ENCODE measurements around the gene SLC19A3.
"Not testable (repeated sequence)": the region's sequence is repeated elsewhere in the genome, so short reads cannot be mapped to it uniquely, and the experiment has no call there.

SLC19A3 gene

GRCh38 chr2:227707390-227707789 lies 10.4 kb downstream of the SLC19A3 start:
- no peak overlapping the region for H3K4me3 ChIP-seq (ENCODE audit: low read length)
- DNase-seq (ENCODE audit: low read depth, low spot score), result no peak

- H3K4me3 ChIP-seq (ENCODE audit: low read length), result no peak overlapping the region
- no peak for DNase-seq (ENCODE audit: low read depth, low spot score)
Measured at GRCh38 chr2:227706859-227707258, 11.0 kb downstream of the SLC19A3 start.

DNA sequence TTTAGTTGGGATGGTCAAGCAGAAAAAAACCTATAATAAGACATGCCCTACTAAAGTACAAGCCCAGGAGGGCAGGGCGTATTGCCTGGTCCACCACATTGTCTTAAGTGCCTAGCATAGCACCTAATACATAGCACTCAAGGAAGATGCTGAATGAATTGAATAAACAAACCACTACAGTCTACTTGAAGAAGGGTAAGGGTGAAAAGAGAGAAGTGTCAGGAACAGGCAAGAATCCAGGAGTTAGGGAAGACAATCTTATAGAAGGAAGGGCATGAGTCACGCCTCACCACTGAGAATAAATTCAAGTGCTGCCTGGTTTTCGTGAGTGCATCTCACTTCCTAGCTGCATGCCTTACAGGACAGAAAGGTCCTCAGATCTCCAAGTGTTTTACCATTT lies 13.9 kb downstream of the SLC19A3 start:
- no peak for DNase-seq (ENCODE audit: low read depth, low spot score)

DNA sequence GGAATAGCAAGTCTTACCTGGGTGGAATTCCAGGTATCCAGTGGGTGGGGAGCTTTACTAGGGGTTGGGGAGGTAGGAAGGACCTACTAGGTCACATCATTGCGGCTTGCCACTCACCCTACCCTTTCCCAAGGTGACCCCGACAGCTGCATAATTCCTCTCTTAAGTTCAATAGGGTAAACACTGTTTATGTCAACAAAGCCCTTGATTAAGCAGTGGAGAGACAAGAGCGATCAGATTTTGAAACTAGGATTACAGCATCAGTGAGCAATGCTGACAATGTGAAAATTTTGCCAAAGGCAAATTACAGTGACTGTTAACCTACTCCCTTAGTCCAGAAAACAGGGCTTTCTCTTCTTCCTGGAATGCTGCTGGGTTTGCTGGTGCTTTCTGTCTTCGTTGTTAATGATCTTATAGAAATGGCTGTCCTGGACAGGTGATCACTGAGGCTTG lies 14.5 kb downstream of the SLC19A3 start:
- DNase-seq (ENCODE audit: low read depth, low spot score), result no peak
- no peak overlapping the region for H3K4me3 ChIP-seq (ENCODE audit: low read length)

More for the DNA sequence above, 13.9 kb downstream of the SLC19A3 start:
- H3K4me3 ChIP-seq (ENCODE audit: low read length), result no peak overlapping the region

GRCh38 chr2:227701556-227701955 lies 16.3 kb downstream of the SLC19A3 start:
- no peak overlapping the region for H3K4me3 ChIP-seq (ENCODE audit: low read length)
- no peak for DNase-seq (ENCODE audit: low read depth, low spot score)

DNA sequence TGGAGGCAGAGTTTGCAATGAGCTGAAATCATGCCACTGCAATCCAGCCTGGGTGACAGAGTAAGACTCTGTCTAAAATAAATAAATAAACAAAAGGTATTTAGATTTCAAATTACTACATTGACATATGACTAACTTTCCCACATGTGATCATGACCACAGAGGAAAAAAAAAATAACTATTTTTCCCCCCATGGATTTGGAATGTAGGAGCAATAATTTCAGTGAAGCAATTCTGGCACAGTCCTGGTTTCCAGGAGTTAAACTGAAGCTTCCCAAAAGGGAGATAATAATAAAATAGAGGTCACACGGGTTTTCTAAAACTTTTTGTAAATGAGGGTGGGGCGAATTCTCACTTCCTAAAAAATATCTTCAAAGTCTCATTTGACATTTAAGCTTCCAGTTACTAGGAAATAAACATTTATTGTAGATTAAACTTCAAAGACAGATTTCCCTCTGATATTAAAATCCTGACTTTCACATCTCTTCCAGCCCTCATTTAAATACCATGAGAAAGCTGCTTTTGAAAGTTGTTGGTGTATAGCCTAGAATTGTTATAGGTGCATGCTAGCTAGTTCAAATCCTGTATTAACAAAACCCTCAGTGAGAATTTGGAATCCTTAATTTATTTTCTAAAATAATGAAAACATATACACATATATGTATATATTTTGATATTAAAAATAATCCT lies 20.7 kb downstream of the SLC19A3 start:
- no peak for DNase-seq (ENCODE audit: low read depth, low spot score)
- no peak overlapping the region for H3K4me3 ChIP-seq (ENCODE audit: low read length)

DNA sequence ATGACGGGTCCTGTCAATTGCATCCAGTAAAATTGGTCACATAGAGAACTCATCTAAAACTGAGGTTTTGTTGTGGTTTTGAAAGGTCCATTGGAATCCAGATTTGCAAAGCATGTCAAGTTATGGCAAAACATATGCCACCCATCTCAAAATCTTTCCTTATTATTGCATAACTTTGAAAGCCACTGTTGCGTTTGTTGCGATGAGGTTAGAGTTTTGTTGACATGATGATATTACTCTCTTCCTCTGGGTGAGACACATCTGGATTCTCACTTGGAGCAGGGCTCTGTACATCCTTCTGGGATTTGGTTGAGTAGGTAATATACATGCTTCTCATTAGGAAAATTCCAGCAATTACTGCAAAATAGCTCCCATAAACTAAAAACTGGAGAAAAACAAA lies 30.6 kb downstream of the SLC19A3 start:
- no peak for DNase-seq (ENCODE audit: low read depth, low spot score)
- no peak overlapping the region for H3K4me3 ChIP-seq (ENCODE audit: low read length)

GRCh38 chr2:227684258-227684657 lies 33.6 kb downstream of the SLC19A3 start:
- DNase-seq (ENCODE audit: low read depth, low spot score), result no peak
- no peak overlapping the region for H3K4me3 ChIP-seq (ENCODE audit: low read length)

- no peak for DNase-seq (ENCODE audit: low read depth, low spot score)
- H3K4me3 ChIP-seq (ENCODE audit: low read length), result no peak overlapping the region
Measured at GRCh38 chr2:227677928-227678327, 39.9 kb downstream of the SLC19A3 start.

GRCh38 chr2:227674485-227674884 lies 43.3 kb downstream of the SLC19A3 start:
- no peak overlapping the region for H3K4me3 ChIP-seq (ENCODE audit: low read length)
- no peak for DNase-seq (ENCODE audit: low read depth, low spot score)

- not testable (repeated sequence) for DNase-seq (ENCODE audit: low read depth, low spot score); H3K4me3 ChIP-seq (ENCODE audit: low read length)
Measured at GRCh38 chr2:227673620-227674019, 44.2 kb downstream of the SLC19A3 start.

DNA sequence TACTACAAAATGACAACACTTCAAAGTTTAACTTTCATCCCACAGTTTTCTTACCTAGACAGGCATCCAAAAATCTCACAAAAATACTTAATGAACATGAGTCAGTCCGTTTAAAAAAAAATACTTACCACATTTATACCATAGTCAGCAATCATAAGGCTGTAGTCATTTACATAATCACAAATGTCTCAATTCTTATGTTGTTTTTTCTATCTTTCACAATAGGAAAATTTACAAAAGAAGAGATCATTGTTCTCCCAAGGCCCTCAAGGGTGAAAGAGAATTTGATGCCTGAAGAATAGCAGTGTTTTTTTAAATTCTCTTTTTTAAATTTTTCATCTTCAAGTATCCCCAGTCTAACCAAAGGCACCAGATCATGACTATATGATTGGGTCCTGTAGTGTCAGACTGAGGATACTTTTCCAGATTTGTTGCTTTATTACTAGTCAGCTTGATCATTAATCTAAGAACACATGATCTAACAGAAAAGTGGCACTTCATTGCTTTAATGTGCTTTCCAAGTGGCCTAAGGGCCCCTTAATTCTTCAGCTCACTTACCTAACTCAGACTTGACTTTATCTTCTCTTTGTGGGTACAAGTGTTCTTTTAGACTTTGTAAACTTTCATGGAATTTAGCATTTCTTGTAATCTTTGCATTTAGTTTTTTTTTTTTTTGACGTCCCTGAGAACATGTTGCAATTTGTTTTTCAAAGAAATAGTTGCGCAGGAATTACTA lies 46.5 kb downstream of the SLC19A3 start:
- no peak overlapping the region for H3K4me3 ChIP-seq (ENCODE audit: low read length)
- no peak for DNase-seq (ENCODE audit: low read depth, low spot score)

DNA sequence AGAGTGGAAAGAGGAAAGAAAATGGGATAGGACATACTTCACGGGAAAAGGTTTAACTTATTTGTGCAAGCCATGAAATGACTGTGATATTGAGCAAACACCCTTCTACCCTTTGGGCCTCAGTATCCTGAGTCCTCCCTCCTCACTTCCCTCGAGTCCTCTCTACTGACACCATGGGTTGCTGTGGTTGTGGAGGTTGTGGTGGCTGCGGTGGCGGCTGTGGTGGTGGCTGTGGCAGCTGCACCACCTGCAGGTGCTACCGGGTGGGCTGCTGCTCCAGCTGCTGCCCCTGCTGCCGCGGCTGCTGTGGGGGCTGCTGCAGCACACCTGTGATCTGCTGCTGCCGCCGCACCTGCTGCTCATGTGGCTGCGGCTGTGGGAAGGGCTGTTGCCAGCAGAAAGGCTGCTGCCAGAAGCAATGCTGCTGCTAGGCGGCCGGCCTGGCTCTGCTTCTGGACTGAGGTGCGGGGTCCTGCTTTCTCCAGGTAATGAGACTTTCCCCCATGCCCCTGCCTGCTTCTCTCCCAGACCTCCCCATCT lies 51.1 kb downstream of the SLC19A3 start, which contains the start of gene SCYGR5:
TSS of gene SCYGR5 (plus strand) at position 174 of the 540 bp plus-strand sequence. CDS start at position 174, 0 bp downstream.
- not testable (repeated sequence) for DNase-seq (ENCODE audit: low read depth, low spot score); H3K4me3 ChIP-seq (ENCODE audit: low read length)

DNA sequence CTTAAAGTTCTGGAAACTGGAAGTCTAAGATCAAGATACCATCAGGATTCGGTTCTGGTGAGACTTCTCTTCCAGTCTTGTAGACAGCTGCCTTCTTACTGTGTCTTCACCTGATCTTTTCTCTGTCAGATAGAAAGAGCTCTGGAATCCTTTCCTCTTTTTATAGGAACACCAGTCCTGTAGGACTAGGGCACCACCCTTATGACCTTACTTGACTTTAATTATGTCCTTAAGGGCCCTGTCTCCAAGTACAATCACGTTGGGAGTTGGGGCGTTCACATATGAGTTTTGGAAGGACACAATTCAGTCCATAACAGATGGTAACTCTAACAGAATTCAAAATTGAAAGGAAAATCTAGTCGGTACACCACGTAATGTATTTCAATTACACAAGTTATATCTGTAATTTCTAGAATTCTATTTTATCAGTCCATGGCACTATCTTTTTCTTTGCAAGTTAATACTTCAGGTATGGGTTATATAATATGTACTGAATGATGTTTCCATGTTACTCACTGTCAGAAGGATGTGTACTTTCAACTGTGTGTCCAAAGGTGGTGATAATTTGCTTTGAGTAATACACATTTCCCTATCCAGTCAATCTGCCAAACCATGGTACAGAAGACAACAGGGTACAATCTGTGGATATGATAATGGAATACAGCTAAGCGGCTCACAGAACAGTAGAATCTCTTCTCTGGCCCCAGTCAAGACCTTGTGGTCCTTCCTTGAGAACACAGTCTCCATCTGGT lies 52.5 kb downstream of the SLC19A3 start:
- H3K4me3 ChIP-seq (ENCODE audit: low read length), result no peak overlapping the region
- DNase-seq (ENCODE audit: low read depth, low spot score), result no peak

DNA sequence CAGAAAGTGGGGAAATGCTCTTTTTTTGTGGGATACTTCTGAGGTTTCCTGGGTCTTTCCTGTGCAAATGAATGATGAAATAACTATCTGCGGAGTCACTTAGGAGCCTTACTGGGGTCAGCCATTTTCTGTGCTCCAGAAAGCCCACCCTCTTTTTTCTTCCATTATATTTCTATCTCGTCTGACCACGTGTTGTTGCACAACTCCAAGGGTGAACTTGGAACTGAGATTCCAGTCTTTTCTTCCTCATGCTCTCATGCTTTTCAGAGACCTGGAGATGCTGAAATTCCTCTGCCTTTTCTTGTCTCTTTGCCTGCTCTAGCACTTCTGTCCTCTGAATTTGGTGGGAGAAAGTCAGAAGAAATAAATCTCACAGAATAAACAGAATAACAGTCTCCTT lies 56.0 kb downstream of the SLC19A3 start:
- DNase-seq (ENCODE audit: low read depth, low spot score), result no peak
- no peak overlapping the region for H3K4me3 ChIP-seq (ENCODE audit: low read length)

- no peak for DNase-seq (ENCODE audit: low read depth, low spot score)
Measured at GRCh38 chr2:227661025-227661649, 56.7 kb downstream of the SLC19A3 start.

DNA sequence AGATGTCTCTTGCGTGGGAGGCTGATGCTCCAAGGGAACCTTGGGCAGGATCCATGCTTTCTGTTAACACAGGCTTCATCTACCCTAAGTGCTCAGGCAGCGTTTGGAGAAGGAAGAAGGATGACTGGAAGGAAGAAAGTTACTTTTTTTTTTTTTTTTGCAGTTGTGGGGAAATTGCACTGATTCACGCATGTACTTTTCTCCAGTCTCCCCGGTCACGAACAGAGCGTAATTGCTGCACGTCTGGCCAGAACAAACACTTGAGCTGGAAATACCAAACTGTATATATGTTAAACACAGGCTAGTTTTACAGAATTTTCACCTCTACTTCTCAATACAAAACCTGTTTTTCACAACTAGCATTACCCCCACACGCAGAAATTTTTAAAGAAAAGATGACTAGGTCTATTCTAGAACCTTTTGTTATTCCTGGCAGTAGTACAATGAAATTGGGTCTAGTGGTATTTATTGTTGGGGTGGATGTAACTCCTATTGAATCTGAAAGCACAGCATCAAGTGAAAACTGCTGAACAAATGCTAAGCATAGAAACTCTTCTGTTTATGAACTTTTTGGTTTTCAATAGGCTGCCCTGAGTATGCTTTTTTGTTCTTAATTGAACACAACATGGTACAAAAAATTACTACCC lies 60.5 kb downstream of the SLC19A3 start:
- DNase-seq (ENCODE audit: low read depth, low spot score), result no peak
- no peak overlapping the region for H3K4me3 ChIP-seq (ENCODE audit: low read length)

More at GRCh38 chr2:227661025-227661649, 56.7 kb downstream of the SLC19A3 start:
- no peak overlapping the region for H3K4me3 ChIP-seq (ENCODE audit: low read length)

GRCh38 chr2:227655454-227655853 lies 62.4 kb downstream of the SLC19A3 start:
- no peak overlapping the region for H3K4me3 ChIP-seq (ENCODE audit: low read length)
- no peak for DNase-seq (ENCODE audit: low read depth, low spot score)

- H3K4me3 ChIP-seq (ENCODE audit: low read length), result no peak overlapping the region
- no peak for DNase-seq (ENCODE audit: low read depth, low spot score)
Measured at GRCh38 chr2:227654426-227654825, 63.4 kb downstream of the SLC19A3 start.

Measured in Jurkat, Clone E6-1 (cell line).